Liver (tissue), 3 donors: Measurements from ENCODE around the gene ITCH.

Experiments
- EGR1 ChIP-seq, 2 donors: IDR thresholded peaks; 2 replicates each; pipeline ENCODE4 v1.6.1; 2016 to 2018; ENCODE audit warnings: antibody characterized with exemption in 2 of 2, low read depth in 2 of 2
- FOXA2 ChIP-seq: IDR thresholded peaks from 2 replicates; pipeline ENCODE4 v1.6.1; 2016; ENCODE audit warnings: antibody characterized with exemption
- GABPA ChIP-seq, 2 donors: IDR thresholded peaks in 1 of 2; conservative IDR thresholded peaks in 1 of 2; 2 replicates each; pipeline ENCODE4 v1.6.1; 2016; ENCODE audit warnings: antibody characterized with exemption in 2 of 2, mild to moderate bottlenecking in 1 of 2, moderate library complexity in 1 of 2
- HNF4G ChIP-seq: IDR thresholded peaks from 2 replicates; pipeline ENCODE4 v1.6.1; 2016; ENCODE audit warnings: antibody characterized with exemption
- MAX ChIP-seq: IDR thresholded peaks from 2 replicates; pipeline ENCODE4 v1.6.1; 2016; ENCODE audit warnings: antibody characterized with exemption
- NR2F2 ChIP-seq: IDR thresholded peaks from 2 replicates; pipeline ENCODE4 v1.6.1; 2016; ENCODE audit warnings: antibody characterized with exemption
- REST ChIP-seq: IDR thresholded peaks from 2 replicates; pipeline ENCODE4 v1.6.1; 2016; ENCODE audit warnings: antibody characterized with exemption, mild to moderate bottlenecking
- TAF1 ChIP-seq: conservative IDR thresholded peaks from 2 replicates; pipeline ENCODE4 v1.6.1; 2016; ENCODE audit warnings: antibody characterized with exemption, mild to moderate bottlenecking
- TF ChIP-seq, protein P1 (sequence below): fragments of 150-350 bp; IDR thresholded peaks from 2 replicates; pipeline ENCODE4 v1.5.1; 2017; ENCODE audit warnings: improper control_type of control experiment, low read depth, low read length; ENCODE audit not compliant: missing input control
- TF ChIP-seq, protein P2 (sequence below): IDR thresholded peaks from 2 replicates; pipeline ENCODE4 v1.6.1; 2016; ENCODE audit warnings: antibody characterized with exemption
- donor health status: healthy.
- donor health status: healthy.

- TF ChIP-seq FOXA2 (no peak), TAF1 (no peak), MAX (no peak), REST (no peak), EGR1 (IDR thresholded peaks at IDR 0.05; ENCODE audit: low read depth in 2 of 2) (no peak), HNF4G (no peak), NR2F2 (no peak), GABPA (IDR thresholded peaks at IDR 0.05 in 1 of 2, conservative IDR thresholded peaks at IDR 0.05 in 1 of 2) (no peak)
- TF ChIP-seq, protein P1, sequence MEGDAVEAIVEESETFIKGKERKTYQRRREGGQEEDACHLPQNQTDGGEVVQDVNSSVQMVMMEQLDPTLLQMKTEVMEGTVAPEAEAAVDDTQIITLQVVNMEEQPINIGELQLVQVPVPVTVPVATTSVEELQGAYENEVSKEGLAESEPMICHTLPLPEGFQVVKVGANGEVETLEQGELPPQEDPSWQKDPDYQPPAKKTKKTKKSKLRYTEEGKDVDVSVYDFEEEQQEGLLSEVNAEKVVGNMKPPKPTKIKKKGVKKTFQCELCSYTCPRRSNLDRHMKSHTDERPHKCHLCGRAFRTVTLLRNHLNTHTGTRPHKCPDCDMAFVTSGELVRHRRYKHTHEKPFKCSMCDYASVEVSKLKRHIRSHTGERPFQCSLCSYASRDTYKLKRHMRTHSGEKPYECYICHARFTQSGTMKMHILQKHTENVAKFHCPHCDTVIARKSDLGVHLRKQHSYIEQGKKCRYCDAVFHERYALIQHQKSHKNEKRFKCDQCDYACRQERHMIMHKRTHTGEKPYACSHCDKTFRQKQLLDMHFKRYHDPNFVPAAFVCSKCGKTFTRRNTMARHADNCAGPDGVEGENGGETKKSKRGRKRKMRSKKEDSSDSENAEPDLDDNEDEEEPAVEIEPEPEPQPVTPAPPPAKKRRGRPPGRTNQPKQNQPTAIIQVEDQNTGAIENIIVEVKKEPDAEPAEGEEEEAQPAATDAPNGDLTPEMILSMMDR = peak; percentile 41
- TF ChIP-seq, protein P2, sequence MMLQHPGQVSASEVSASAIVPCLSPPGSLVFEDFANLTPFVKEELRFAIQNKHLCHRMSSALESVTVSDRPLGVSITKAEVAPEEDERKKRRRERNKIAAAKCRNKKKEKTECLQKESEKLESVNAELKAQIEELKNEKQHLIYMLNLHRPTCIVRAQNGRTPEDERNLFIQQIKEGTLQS = no peak
Measured at GRCh38 chr20:34522969-34523871, 160.1 kb downstream of the ITCH start.
